Urothelium cell line (cell line): ENCODE results near the gene TBL1Y.
"Not testable (repeated sequence)": the region's sequence is repeated elsewhere in the genome, so short reads cannot be mapped to it uniquely, and the experiment has no call there.

Experiments
- DNase-seq: peaks from one replicate; pipeline ENCODE4 v3.0.0; 2011; ENCODE audit warnings: low spot score, mixed read lengths
- FAIRE-seq: peaks from 2 replicates; lab custom pipeline; 2011; peaks lifted over from hg19 to GRCh38; lab: Jason Lieb, UNC

TBL1Y gene

DNA sequence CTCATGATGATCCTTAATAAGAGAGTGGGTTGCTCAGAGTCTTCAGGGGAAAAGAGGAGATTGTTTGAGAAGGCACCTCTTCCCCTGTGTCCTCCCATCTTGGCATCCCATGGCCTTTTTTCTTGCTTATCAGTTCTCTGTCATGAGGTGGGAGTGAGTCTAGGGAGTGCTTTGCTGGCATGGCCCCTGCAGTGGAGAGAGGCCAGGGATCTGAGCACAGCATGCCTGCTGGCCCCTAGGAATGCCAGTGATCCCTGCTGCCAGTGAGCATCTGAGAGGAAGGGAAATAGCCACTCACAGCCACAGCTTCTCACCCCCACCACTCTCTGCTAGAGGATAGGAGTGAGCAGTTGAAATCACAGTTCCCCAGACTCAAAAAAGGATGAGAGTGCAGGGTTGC lies 168.2 kb downstream of the TBL1Y start:
- no peak for FAIRE-seq
- no peak for DNase-seq

DNA sequence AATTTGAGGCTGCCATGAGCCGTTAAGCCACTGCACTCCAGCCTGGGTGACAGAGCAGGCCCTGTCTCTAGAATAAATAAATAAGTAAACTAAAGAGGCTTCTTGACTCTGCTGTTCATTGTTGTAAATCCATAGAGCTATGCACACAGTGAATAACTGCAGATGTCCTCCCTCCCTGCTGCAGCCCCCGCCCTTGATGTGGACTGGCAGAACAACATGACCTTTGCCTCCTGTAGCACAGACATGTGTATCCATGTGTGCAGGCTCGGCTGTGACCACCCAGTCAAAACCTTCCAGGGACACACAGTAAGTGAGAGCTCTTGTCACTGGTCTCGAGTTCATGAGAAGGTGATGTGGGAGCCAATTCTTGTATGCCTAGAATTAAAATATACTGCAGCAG lies 170.1 kb downstream of the TBL1Y start:
- FAIRE-seq, DNase-seq: not testable (repeated sequence)

DNA sequence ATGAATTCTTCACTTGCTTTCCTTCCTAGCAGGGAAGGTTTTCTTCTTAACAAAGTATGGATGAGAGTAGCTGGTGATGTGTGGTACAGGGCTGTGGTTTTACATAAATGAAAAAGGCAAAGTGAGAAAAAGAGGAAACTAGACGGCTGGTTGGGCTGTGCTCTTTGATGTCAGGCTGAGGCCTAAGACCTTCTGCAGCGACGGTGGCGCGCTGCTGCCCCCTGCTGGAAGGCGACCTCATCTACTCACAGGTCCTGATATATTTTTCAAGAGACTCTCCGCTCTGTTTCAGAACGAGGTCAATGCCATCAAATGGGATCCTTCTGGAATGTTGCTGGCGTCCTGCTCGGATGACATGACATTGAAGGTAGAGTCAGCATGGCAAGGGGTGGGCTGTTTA lies 175.1 kb downstream of the TBL1Y start:
- no peak for FAIRE-seq
- no peak for DNase-seq

DNA sequence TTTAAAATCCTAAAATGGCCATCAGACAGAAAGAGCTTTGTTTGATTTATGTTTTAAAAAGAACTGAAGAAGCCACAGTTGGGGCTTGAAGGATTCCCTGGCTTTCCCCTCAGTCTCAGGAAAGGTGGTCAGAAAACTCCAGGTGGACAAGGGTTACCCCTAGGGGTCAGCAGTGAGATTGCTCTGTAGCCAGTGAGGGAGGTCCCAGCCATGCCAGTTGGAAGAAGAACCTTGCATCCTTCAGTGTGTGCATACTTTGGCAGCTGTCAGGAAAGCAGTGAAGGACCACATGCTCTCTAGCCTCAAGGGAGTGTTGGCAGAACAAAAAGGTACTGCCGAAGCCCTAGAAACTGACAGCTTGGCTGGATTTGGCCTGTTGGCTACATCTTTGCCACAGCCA lies 182.3 kb downstream of the TBL1Y start:
- DNase-seq, result no peak
- no peak for FAIRE-seq

DNA sequence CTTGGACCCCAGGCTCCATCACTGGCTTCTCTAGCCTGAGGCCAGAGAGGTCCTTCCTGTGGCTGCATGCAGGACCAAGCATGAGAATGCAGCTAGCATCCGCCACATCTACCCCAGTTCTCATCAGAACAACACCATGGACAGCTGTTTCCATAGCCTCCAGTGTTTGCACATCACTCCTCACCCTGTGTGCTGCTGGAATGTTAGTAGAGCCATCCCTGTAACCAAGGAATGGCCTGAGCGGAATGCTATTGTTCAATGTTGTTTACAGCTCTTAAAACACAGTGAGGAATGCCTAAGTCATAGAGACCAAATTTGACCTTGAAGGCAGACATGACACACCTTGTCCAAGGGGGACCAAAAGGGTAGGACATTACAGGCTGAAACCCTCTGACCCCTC lies 183.9 kb downstream of the TBL1Y start:
- FAIRE-seq (no peak), DNase-seq (no peak)

DNA sequence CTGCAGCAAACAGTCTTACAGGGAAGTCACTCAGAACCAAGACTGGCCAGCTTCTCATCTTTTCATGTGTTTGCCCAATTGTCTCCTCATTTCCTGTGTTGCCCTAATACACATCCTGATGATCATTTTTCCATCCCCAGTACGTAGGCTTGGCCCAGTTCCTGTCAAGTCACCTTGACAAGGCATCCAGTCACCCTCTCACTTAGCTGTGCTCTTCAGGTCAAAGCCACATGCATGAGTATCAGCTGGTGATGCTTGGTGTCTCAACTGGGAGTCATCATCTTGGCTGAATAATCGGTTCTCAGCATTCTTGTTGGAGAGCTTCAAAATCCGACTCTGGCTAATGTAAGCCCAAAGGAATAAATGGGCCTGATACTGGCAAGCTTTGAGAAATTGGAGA lies 186.5 kb downstream of the TBL1Y start:
- DNase-seq, result no peak
- FAIRE-seq, result no peak

DNA sequence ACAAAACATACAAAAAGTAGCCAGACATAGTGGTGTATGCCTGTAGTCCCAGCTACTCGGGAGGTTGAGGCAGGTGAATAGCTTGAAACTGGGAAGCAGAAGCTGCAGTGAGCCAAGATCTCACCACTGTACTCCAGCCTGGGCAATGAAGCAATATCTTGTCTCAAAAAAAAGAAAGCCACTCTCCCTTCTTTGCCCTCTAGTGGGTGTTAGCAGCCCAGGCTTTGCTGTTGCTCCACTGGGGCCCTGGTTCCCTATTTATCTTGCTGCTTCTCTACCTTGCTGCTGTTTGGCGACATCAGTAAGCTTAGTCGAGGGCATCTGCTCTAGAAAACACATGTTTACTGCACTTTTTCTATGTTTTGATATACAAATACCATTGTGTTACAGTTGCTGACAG lies 189.2 kb downstream of the TBL1Y start:
- FAIRE-seq, result no peak
- no peak for DNase-seq

DNA sequence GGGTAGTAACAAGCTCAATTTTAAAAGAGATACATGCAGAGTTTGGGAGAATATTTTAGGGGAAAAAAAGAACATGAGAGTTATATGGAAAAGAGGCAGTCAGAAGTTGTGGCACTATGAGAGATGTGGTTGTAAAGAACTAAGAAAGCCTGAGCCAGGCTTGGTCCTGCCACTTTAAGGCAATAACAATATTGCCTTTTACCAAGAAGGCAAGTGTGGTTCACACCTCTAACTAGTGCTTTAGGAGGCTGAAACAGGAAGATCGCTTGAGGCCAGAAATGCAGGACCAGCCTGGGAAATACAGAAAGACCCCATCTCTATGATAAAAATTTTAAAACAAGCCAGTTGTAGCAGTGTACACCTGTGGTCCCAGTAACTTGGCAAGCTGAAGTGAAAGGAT lies 192.2 kb downstream of the TBL1Y start:
- DNase-seq (no peak), FAIRE-seq (no peak)

DNA sequence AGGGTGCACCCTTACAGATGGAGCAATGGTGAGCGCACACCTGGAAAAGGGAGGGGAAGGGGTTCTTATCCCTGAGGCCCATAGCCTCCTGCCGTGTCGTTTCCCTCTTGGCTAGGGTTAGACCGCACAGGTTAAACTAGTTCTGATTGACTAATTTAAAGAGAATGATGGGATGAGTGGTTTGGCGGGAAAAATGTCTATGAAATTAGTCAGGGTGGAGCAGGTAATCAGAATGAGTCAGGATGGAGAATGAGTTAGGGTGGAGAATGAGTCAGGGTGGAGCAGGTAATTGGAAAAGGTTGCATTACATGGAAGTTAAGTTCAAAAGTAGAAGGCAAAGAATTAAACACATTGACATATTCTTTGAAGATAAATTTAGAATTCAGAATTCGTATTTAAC lies 196.7 kb downstream of the TBL1Y start:
- DNase-seq (no peak), FAIRE-seq (no peak)

DNA sequence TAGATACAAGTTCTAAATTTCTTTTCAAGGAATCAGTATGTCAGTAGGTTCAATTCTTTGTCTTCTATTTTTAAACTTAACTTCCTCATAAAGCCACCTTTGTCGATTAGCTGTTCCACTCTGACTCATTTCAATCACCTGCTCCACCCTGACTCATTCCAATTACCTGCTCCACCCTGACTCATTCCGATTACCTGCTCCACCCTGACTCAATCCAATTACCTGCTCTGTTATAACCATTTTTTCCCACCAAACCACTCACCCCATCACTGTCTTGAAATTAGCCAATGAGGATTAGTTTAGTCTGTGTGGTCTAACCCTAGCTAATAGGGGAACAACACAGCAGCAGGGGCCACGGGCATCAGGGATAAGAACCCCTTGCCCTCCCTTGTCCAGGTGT lies 199.6 kb downstream of the TBL1Y start:
- FAIRE-seq (no peak), DNase-seq (no peak)

DNA sequence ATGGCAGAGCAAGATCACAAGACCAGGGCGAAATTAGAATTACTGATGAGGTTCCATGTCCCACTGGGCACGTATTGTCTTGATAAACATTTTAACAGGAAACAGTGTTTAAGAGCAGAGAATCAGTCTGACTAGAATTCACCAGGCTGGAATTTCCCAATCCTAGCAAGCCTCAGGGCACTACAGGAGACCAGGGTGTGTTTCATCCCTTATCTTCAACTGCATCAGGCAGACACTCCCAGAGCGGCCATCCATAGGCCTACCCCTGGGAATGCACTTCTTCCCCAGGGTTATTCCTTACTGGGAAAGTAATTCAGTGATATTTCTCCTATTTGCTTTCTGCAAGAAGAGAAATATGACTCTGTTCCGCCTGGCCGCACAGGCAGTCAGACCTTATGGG lies 205.4 kb downstream of the TBL1Y start:
- no peak for DNase-seq
- FAIRE-seq, result no peak

DNA sequence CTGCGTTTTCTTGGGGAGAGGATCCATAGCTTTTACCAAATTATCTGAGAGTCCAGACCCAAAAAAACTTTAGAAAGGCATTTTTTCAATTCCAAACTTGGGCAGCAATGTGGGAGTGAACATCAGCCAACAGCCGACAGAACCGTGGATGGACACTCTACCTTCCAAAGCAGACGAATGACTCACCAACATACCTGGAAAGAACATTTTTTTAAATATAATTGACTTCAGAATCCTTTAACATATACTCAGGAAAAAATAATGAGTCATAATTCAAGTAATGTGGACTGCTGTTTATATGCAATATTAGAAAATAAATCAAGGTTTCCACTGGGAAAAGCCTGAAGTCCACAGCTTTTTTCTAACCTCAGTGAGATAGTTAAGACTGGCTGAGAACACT lies 211.7 kb downstream of the TBL1Y start:
- DNase-seq, result no peak
- no peak for FAIRE-seq

DNA sequence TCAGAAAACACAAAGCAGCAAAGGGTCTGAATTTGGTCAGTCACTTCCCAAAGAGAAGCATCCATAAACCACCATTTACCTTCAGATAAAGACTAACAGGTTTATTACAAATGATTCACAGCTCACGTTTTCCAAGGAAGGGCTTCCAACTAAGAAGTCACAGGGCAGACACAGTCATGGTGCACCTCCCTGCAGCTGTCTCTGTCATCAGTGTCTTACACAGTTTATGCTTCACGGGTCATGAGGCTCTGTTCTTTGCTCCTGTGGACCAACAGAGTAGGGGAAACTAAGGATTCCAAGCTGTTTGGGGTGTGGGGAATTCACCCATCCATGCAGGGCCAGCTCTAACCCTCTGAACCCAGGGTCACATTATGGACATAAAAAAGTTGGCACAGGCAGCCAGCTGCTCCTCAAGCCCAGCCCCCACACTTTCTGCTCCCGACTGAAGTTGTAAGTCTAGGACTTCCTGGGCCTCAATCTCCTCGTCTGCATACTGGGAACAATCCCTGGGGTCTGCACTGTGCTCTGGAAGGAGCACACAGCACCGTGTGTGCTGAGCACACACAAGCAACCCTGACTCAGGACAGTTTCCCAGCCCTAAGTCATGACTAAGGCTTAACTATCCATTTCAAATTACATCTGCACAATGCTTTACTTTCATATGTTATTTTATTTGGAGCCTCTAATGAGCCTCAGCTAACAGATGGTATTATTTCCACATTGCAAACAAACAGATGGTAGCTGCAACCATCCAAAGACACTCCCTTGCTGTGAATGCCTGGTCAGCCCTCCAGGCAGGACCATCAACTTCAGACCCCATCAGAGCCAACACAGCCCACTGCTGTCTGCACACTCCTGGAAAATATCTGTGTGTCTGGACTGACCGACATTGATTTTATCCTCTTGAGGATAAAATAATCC lies 214.9 kb downstream of the TBL1Y start:
- no peak for DNase-seq
- no peak for FAIRE-seq

DNA sequence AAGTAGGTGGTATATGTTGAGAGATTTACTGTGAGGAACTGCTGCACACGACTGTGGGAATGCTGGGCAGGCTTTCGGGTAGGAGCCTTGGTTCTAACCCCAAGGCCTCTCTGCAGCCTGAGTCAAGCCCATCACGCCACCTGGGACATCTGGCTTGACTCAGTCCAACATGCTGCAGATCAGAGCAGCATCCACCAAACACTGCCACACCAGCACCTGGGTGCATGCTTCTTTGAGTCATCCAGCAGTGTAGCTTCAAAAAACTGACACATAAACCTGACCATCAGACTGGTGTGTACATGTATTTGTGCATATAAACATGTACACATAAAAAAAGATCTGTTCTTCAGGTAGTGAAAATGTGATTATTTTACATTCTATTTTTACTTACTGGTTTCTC lies 217.7 kb downstream of the TBL1Y start:
- FAIRE-seq, result no peak
- no peak for DNase-seq
